ENCODE measurements around the gene DPYSL5. TPM values are rescaled to one million over a fixed set of nuclear protein-coding genes. Genes with fewer than 3 reads are reported as not detected.

Gene DPYSL5
- polyA plus RNA-seq, 3 donors: not detected

DNA sequence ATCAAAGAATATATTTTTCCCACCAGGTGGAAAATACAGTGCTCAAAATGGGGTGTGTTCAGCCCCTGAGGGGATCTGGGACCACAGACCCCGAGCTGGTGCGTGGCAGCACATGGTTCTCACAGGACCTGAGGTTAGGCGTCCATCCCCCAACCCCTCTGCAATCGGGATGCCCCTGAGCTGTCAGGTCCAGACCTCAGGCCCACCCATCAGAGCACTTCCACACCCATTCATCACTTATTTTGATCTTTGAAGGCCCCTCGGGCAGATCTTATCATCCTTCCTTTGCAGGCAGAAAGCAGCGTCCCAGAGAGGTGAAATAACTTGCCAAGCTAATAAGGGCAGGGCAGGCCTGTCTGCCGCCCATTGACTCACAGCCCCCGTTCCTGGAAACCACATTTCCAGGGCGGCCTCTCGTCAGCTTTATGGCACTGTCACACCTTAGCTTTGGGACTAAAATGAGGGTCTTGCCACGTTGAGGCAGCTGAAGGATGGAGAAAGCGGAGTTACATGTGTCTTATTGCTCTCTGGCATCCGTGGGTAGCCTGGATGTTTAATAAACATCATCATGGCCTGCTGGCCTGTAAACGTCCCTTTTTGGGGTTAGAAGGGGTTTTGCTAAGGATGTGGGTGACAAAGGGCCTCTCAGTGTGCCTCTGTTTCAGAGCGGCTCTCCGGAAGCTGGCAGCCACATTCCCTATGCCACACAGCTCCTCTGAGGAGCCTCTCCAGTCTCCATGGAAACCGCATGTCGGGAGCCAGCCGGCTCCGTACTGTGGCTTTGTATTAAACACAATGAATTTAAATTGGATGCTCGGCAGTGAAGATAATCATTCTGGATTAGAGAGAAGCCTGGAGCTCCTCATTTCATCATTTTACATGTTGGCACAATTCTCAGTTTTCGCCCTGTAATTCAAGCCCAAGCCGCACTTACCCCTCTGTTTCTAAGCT is 64.3 kb downstream of the DPYSL5 start:
- peaks cover 0 to 6% (median 4%) of the 10 kb centered on the region in 3 donors for H3K27me3 Mint-ChIP-seq (ENCODE audit: low read depth in 3 of 3)
- Histone ChIP-seq H3K27ac (ENCODE audit: low read depth in 1 of 2, low read length in 2 of 2) (no peak overlapping the region), H3K27me3 (ENCODE audit: control insufficient read depth in 2 of 2, insufficient read depth in 2 of 2, low read length in 2 of 2) (no peaks in the 10 kb centered on the region), H4K20me1 (ENCODE audit: insufficient read depth, low read length) (no peaks in the 10 kb centered on the region), H3K79me2 (ENCODE audit: insufficient read depth, low read length) (no peaks in the 10 kb centered on the region), H3K9me3 (replicated peaks in 1 of 2; ENCODE audit: control insufficient read depth in 1 of 2, insufficient read depth in 1 of 2, low read length in 2 of 2) (no peaks in the 10 kb centered on the region), H3K4me3 (replicated peaks in 1 of 3; ENCODE audit: low read depth in 2 of 3, low read length in 3 of 3) (no peak overlapping the region), H2AFZ (ENCODE audit: insufficient read depth, low read depth, low read length, poor library complexity, severe bottlenecking) (no peak overlapping the region), H3K4me2 (replicated peaks; ENCODE audit: extremely low read depth, low read length, poor library complexity, severe bottlenecking) (no peak overlapping the region), H3K9ac (ENCODE audit: insufficient read depth, low read length, poor library complexity, severe bottlenecking) (no peak overlapping the region), H3K36me3 (replicated peaks in 1 of 2; ENCODE audit: control insufficient read depth in 1 of 2, insufficient read depth in 2 of 2, low read length in 2 of 2) (no peaks in the 10 kb centered on the region), H3K4me1 (ENCODE audit: control insufficient read depth in 1 of 2, insufficient read depth in 2 of 2, low read length in 2 of 2) (no peaks in the 10 kb centered on the region)
- DNase-seq: no peak
- H3K27ac Mint-ChIP-seq: no peak overlapping the region
- H3K36me3 Mint-ChIP-seq: no peaks in the 10 kb centered on the region
- 91% methylated on average over 20 of the region's 23 CpGs for WGBS (ENCODE audit: insufficient coverage)
- H3K4me3 Mint-ChIP-seq: no peak overlapping the region
- H3K9me3 Mint-ChIP-seq: no peaks in the 10 kb centered on the region
- TF ChIP-seq, protein P1, sequence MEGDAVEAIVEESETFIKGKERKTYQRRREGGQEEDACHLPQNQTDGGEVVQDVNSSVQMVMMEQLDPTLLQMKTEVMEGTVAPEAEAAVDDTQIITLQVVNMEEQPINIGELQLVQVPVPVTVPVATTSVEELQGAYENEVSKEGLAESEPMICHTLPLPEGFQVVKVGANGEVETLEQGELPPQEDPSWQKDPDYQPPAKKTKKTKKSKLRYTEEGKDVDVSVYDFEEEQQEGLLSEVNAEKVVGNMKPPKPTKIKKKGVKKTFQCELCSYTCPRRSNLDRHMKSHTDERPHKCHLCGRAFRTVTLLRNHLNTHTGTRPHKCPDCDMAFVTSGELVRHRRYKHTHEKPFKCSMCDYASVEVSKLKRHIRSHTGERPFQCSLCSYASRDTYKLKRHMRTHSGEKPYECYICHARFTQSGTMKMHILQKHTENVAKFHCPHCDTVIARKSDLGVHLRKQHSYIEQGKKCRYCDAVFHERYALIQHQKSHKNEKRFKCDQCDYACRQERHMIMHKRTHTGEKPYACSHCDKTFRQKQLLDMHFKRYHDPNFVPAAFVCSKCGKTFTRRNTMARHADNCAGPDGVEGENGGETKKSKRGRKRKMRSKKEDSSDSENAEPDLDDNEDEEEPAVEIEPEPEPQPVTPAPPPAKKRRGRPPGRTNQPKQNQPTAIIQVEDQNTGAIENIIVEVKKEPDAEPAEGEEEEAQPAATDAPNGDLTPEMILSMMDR (IDR thresholded peaks at IDR 0.05): no peak
- intact Hi-C loops (cut with micrococcal nuclease): no loop called here
- no peaks in the 10 kb centered on the region for H3K4me1 Mint-ChIP-seq

DNA sequence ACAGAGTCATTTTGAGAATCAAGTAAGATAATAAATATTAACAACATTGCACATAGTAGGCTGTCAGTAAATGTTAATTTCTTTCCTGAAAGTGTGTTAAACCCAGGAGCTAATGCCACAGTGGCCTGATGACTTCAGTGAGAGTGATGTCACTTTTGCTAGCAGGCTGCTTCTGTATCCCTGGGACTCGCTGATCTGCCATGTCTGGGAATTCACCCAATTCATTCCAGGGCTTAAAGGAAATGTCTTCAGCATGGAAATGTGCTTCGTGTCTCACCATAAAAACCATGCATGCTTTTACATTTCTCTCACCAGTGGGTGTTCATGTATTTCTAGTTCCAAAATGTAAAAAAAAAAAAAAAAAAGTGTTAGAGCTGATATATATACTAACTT is 65.7 kb downstream of the DPYSL5 start:
- 83% methylated on average over 1 of the region's 2 CpGs for WGBS (ENCODE audit: insufficient coverage)
- H3K9ac ChIP-seq (ENCODE audit: insufficient read depth, low read length, poor library complexity, severe bottlenecking): no peak overlapping the region
- no peak overlapping the region for H3K4me3 ChIP-seq (replicated peaks in 1 of 3; ENCODE audit: low read depth in 2 of 3, low read length in 3 of 3)
- Mint-ChIP-seq H3K9me3 (no peaks in the 10 kb centered on the region), H3K27ac (no peak overlapping the region), H3K36me3 (no peaks in the 10 kb centered on the region), H3K4me1 (no peaks in the 10 kb centered on the region), H3K27me3 (ENCODE audit: low read depth in 3 of 3) (peaks cover 0 to 6% (median 4%) of the 10 kb centered on the region in 3 donors), H3K4me3 (no peak overlapping the region)
- H3K4me1 ChIP-seq (ENCODE audit: control insufficient read depth in 1 of 2, insufficient read depth in 2 of 2, low read length in 2 of 2): no peaks in the 10 kb centered on the region
- no peaks in the 10 kb centered on the region for H4K20me1 ChIP-seq (ENCODE audit: insufficient read depth, low read length)
- no peaks in the 10 kb centered on the region for H3K9me3 ChIP-seq (replicated peaks in 1 of 2; ENCODE audit: control insufficient read depth in 1 of 2, insufficient read depth in 1 of 2, low read length in 2 of 2)
- H2AFZ ChIP-seq (ENCODE audit: insufficient read depth, low read depth, low read length, poor library complexity, severe bottlenecking): no peak overlapping the region
- intact Hi-C loops (cut with micrococcal nuclease): no loop called here
- no peaks in the 10 kb centered on the region for H3K79me2 ChIP-seq (ENCODE audit: insufficient read depth, low read length)
- H3K36me3 ChIP-seq (replicated peaks in 1 of 2; ENCODE audit: control insufficient read depth in 1 of 2, insufficient read depth in 2 of 2, low read length in 2 of 2): no peaks in the 10 kb centered on the region
- TF ChIP-seq, protein P1 (IDR thresholded peaks at IDR 0.05): no peak
- H3K27me3 ChIP-seq (ENCODE audit: control insufficient read depth in 2 of 2, insufficient read depth in 2 of 2, low read length in 2 of 2): no peaks in the 10 kb centered on the region
- no peak overlapping the region for H3K27ac ChIP-seq (ENCODE audit: low read depth in 1 of 2, low read length in 2 of 2)
- no peak for DNase-seq
- no peak overlapping the region for H3K4me2 ChIP-seq (replicated peaks; ENCODE audit: extremely low read depth, low read length, poor library complexity, severe bottlenecking)

Measured in CD14-positive monocyte (primary cell).